GM19452 (cell line): ENCODE data around the gene MIF.
"Not testable (repeated sequence)": the region's sequence is repeated elsewhere in the genome, so short reads cannot be mapped to it uniquely, and the experiment has no call there.

Experiments used
- ATAC-seq: cut with Tn5 transposase; IDR thresholded peaks from one replicate; pipeline ENCODE4 v1.9.1; 2021; ENCODE audit not compliant: unreplicated experiment

The MIF gene

GRCh38 chr22:23893945-23894709 is at the start of gene MIF:
TSS of gene MIF (plus strand) at chr22:23894383. CDS start at chr22:23894475, 92 bp downstream.
- peak; percentile 79 for ATAC-seq

- ATAC-seq: no peak
Observed at GRCh38 chr22:23844739-23845202, 49.4 kb upstream of the MIF start.

- no peak for ATAC-seq
Observed at GRCh38 chr22:23845265-23846080, 48.7 kb upstream of the MIF start.

GRCh38 chr22:23846081-23846469 is 48.1 kb upstream of the MIF start:
- no peak for ATAC-seq

GRCh38 chr22:23847310-23847920 is 46.8 kb upstream of the MIF start:
- no peak for ATAC-seq

- ATAC-seq: no peak
Observed at GRCh38 chr22:23847991-23848864, 46.0 kb upstream of the MIF start.

- ATAC-seq: no peak
Observed at GRCh38 chr22:23849009-23850006, 44.9 kb upstream of the MIF start.

GRCh38 chr22:23850136-23850611 is 44.0 kb upstream of the MIF start:
- peak; percentile 85 for ATAC-seq

GRCh38 chr22:23856721-23857605 is 37.2 kb upstream of the MIF start:
- peak; percentile 50 for ATAC-seq

GRCh38 chr22:23857606-23858483 is 36.3 kb upstream of the MIF start, which contains the start of gene SLC2A11:
TSS of gene SLC2A11 (plus strand) at chr22:23857875. CDS start at chr22:23858000, 125 bp downstream.
- ATAC-seq: peak; percentile 88

GRCh38 chr22:23858484-23858815 is 35.7 kb upstream of the MIF start:
- ATAC-seq: no peak

- ATAC-seq: no peak
Observed at GRCh38 chr22:23859201-23859600, 35.0 kb upstream of the MIF start.

- not testable (repeated sequence) for ATAC-seq
Observed at GRCh38 chr22:23860187-23860586, 34.0 kb upstream of the MIF start.

- no peak for ATAC-seq
Observed at GRCh38 chr22:23862103-23862502, 32.1 kb upstream of the MIF start.

GRCh38 chr22:23864499-23865154 is 29.6 kb upstream of the MIF start:
- ATAC-seq: not testable (repeated sequence)

GRCh38 chr22:23868580-23868979 is 25.6 kb upstream of the MIF start:
- ATAC-seq: no peak

- no peak for ATAC-seq
Observed at GRCh38 chr22:23874871-23875270, 19.3 kb upstream of the MIF start.
